GM12872 (cell line): ENCODE measurements around the gene FBLN7.

Experiments
- TF ChIP-seq, protein P1 (sequence below): IDR thresholded peaks from 3 replicates; pipeline ENCODE4 v1.5.1; 2011; ENCODE audit warnings: low read depth, mild to moderate bottlenecking, low read length, moderate library complexity; ENCODE audit not compliant: insufficient read depth

FBLN7 gene

DNA sequence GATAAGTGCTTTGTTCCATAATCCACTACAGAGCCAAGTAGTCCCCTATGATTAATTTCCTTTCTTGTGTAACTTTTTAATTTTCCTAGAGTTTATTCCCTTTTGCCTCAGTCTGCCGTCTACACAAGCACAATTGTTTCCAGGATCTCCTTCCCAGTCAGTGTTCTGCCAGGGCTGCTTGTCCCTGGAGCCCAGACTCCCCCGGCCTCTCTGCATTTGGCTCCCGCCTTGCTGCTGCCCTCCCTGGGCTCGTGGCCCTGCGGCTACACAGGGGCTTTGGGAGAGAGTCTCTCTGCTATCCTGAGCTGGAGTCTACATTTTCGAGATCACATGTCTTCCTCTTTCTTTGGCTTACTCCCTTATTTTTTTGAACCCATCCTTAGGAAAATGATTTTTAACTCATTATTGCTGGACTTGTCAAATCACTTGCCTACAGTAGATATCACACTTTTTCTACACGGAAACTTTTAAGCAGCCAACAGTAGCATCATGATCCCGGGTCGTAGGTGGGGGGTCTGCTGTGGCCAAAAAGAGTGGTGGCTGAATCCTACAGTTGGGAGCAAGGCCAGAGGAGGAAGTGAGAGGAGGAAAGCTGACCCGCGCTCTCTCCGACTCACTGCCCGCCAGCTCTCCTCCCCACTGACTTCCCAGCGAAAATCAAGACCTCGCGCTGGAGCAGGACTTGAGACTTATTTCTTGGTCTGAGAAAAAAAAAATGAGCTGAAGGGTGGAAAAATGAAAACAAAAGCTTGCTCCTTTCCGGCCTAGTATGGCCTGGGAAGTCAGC lies 9.4 kb downstream of the FBLN7 start:
- TF ChIP-seq, protein P1, sequence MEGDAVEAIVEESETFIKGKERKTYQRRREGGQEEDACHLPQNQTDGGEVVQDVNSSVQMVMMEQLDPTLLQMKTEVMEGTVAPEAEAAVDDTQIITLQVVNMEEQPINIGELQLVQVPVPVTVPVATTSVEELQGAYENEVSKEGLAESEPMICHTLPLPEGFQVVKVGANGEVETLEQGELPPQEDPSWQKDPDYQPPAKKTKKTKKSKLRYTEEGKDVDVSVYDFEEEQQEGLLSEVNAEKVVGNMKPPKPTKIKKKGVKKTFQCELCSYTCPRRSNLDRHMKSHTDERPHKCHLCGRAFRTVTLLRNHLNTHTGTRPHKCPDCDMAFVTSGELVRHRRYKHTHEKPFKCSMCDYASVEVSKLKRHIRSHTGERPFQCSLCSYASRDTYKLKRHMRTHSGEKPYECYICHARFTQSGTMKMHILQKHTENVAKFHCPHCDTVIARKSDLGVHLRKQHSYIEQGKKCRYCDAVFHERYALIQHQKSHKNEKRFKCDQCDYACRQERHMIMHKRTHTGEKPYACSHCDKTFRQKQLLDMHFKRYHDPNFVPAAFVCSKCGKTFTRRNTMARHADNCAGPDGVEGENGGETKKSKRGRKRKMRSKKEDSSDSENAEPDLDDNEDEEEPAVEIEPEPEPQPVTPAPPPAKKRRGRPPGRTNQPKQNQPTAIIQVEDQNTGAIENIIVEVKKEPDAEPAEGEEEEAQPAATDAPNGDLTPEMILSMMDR: no peak

DNA sequence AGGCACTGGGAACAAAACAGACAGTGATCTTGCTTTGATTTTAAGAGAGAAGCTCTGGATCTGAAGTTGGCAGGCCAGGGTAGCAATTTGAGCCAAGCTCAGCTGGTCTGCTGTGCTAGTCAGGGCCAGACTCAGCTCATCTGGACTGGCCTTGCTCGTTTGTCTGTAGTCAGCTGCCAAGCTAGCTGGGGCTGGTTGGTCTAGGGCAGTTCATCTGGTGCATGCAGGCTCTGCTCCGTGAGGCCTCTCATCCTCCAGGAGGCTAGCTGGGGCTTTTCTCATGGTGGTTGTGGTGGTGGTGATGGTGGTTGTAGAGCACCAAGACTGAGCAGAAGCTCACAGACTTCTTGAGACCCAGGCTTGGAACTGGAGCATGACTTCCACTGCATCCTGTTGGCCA lies 10.3 kb downstream of the FBLN7 start:
- TF ChIP-seq, protein P1: no peak

DNA sequence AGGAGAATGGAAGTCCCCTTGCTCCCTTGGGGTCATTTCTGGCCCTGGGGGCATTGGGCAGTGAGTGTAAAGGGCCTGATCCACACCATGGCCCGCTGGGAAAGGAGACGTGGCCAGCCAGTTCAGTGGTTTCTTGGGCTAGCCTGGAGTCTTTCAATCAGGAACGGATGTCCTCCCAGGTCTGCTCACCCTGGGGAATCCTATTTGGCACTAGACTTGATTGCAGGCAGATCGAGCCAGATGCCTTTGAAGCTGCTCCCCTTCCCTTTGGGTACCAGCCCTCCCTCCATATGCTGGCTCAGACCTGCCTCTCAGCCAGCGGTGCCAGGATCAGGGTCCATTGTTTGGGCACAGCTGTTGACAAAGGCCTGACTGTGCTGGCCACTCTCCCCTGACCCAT lies 11.0 kb downstream of the FBLN7 start:
- TF ChIP-seq, protein P1: no peak

DNA sequence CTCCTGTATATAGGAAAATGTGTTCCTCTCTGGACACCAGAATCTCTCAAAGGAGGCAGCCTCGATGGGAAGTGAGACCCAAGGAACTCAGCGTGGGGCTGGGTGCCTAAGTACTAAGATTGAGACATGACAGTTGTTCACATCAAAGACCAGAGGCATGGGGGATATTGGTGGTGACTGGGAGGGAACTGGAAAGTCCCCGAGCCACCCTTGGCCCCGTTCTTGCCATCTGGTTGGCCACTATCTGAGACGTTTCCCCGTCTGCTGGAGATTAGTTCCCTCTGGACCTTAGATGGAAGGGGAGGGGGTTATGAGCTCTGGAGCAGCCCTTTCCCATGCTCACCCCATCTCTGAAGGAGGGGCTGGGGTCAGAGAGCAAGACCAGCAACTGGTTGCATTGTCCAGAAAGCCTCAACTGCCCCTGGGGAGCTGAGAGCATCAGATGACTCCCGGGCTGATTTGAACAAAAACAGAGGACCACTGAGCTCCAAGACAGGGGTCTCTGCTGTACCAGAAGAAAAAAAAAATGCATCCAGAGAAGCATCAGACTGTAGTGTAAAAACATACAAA lies 11.8 kb downstream of the FBLN7 start:
- TF ChIP-seq, protein P1: no peak

DNA sequence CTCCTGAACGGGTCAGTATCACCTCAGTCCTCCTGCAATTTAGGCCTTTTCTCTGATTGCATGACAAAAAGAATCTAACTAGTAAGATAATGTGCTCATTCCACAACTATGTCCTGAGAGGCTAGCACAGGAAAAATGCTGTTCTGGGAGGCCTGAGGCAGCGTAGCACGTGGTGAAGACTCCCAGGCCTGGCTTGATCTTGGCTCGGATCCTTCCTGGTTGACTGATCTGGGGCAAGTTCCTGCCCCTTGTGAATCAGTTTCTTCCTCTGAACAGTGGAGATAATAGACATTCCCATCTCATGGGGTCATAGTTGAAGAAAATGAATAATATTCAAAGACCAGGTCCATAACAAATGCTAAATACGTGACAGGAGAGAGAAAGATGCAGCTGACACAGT lies 12.3 kb downstream of the FBLN7 start:
- TF ChIP-seq, protein P1: no peak

DNA sequence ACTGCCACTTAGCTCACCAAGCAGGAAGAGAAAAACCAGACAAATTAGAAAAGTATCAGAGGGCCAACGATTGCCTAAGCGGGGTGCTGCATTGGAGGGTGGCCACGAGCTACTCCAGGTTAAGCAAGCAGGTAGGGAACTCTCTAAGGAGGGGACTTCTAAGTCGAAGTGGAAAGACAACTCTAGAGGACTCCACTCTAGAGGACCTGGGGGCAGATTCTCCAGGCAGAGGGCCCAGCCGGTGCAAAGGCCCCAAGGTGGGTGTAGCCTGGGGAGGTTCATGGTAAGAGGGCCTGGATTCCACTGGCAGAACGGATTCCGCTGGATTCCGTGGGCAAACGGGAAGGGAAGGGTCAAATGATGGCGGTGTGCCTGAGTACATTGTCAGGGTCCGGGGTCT lies 12.7 kb downstream of the FBLN7 start:
- TF ChIP-seq, protein P1: no peak

DNA sequence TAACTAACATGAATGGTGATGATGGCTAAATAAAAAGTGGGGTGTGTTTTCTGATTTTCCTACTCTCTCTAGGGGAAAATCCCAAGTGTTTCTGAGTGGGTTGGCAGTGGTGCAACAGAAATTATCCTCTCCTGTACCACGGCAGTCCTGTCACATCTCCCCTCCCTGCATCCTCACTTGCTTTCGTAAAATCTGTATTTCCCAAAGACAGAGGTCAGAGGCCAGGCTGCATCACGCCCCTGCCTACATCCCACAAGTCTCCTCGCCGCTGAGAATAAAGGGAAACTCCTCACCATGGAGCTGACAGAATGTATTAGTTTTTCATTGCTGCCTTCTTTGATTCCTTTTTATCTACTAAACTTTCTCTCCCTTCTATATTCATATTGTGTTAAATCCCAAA lies 13.1 kb downstream of the FBLN7 start:
- TF ChIP-seq, protein P1: no peak
